ENCODE results near the gene HLCS.
A peak's percentile ranks its signal among the peaks of the same experiment; 100 is the strongest.

The HLCS gene

DNA sequence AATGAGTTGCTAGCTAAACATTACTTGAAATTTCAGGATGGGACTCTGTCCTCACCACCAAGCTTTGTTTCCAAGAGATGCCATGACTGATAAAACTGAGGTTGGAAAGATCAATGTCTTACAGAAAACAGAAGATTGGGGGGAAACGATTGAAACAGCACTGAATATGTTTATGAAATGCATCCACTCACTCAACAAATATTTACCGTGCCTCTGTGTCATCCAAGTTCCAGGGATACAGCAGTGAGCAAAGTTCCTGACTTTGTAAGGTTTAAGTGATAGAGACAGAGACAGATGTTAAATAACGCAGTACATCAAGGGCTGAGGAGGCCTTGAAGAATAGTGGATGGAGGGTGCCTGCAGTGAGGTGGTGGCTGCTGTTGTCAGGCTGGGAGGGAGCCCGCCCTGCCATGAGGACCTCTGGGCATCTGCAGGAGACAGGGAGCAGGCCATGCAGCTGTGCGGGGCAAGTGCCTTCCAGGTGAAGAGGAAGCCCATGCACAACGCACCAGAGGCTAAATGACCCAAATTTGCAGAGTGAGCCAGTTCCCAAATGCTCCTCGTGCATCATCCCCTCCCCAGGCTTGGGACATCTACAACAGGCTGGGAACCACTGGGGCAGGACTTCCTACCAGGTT lies 108.0 kb downstream of the HLCS start:
- Histone ChIP-seq H3K9me3 (ENCODE audit: severe bottlenecking) (no peaks in the 10 kb centered on the region), H3K27ac (no peak overlapping the region), H3K4me3 (ENCODE audit: low read depth, low read length) (no peak overlapping the region), H3K27me3 (ENCODE audit: insufficient read depth, low read depth, severe bottlenecking) (no peaks in the 10 kb centered on the region), H3K36me3 (no peaks in the 10 kb centered on the region)
- no peak for TF ChIP-seq CTCF (IDR thresholded peaks at IDR 0.05; ENCODE audit: low read depth, low read length)
- no peak for DNase-seq

GRCh38 chr21:36856643-36857042 lies 109.8 kb downstream of the HLCS start:
- no peaks in the 10 kb centered on the region for H3K36me3 ChIP-seq
- no peaks in the 10 kb centered on the region for H3K9me3 ChIP-seq (ENCODE audit: severe bottlenecking)
- no peak for DNase-seq
- H3K27ac ChIP-seq: no peak overlapping the region
- H3K27me3 ChIP-seq (ENCODE audit: insufficient read depth, low read depth, severe bottlenecking): no peaks in the 10 kb centered on the region
- H3K4me3 ChIP-seq (ENCODE audit: low read depth, low read length): no peak overlapping the region
- TF ChIP-seq CTCF (IDR thresholded peaks at IDR 0.05; ENCODE audit: low read depth, low read length): no peak

DNA sequence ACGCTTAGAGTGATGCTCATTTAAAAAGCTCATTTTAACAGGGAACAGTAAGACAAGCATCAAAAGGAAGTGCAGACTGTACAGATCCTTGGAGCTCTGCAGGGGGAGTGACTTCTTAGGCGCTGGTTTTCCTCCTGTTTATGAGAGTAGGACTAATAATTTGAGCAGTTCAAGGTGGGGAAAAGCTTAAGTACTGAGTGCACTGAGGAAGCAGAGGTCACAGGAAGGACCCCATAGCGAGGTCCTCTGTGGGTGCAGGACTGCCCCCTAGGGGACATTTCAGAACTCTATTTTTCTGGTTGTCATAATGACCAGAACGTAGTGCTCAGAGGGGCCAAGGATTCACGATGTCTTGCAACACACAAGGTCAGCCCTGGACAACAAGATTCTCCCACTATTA lies 112.1 kb downstream of the HLCS start:
- TF ChIP-seq CTCF (IDR thresholded peaks at IDR 0.05; ENCODE audit: low read depth, low read length): peak; percentile 88
- Histone ChIP-seq H3K27me3 (ENCODE audit: insufficient read depth, low read depth, severe bottlenecking) (no peaks in the 10 kb centered on the region), H3K27ac (no peak overlapping the region), H3K36me3 (no peaks in the 10 kb centered on the region), H3K4me3 (ENCODE audit: low read depth, low read length) (no peak overlapping the region), H3K9me3 (ENCODE audit: severe bottlenecking) (no peaks in the 10 kb centered on the region)
- DNase-seq: peak; percentile 71

DNA sequence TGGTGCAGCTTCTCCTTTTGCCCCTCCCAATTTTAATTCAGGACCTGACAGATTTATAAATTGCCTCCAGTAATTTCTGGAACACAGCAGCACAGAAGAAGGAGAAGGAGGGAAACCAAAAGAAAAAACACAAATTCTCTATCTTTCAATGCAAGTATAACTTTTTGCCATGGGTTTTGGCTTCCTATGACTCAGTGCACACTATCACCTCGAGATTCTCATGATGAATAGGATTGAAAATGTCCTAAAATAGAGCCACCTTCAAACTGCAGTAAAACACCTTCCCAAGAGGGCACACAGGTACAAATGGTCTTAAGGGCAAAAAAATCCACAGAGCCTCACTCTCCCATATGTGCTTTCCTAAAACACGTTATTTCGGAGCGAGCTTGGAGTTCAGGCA lies 113.6 kb downstream of the HLCS start:
- H3K36me3 ChIP-seq: no peaks in the 10 kb centered on the region
- no peaks in the 10 kb centered on the region for H3K27me3 ChIP-seq (ENCODE audit: insufficient read depth, low read depth, severe bottlenecking)
- no peak overlapping the region for H3K27ac ChIP-seq
- no peak for TF ChIP-seq CTCF (IDR thresholded peaks at IDR 0.05; ENCODE audit: low read depth, low read length)
- no peak overlapping the region for H3K4me3 ChIP-seq (ENCODE audit: low read depth, low read length)
- H3K9me3 ChIP-seq (ENCODE audit: severe bottlenecking): no peaks in the 10 kb centered on the region
- DNase-seq: no peak

DNA sequence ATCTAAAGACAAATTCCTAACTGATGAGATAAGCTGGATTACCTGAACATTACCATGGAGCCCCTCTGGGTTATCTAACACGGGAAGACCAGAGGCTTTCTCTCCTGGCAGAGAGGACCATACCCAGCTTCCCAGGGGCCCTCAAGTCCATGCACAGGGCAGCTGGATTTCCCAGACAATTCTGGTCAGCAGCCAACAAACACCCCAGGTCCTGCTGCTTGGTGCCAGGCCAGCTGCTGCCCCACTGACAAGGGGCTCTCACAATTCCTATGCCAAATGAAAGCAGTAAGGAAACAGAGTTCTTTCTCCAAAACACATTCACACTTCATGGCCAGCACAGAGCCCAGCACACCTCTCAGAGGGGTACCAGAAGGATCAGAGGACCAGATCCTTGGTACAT lies 114.2 kb downstream of the HLCS start:
- no peak overlapping the region for H3K27ac ChIP-seq
- DNase-seq: no peak
- TF ChIP-seq CTCF (IDR thresholded peaks at IDR 0.05; ENCODE audit: low read depth, low read length): no peak

GRCh38 chr21:36851121-36851520 lies 115.3 kb downstream of the HLCS start:
- no peak overlapping the region for H3K4me3 ChIP-seq (ENCODE audit: low read depth, low read length)
- H3K27ac ChIP-seq: no peak overlapping the region
- no peaks in the 10 kb centered on the region for H3K27me3 ChIP-seq (ENCODE audit: insufficient read depth, low read depth, severe bottlenecking)
- H3K9me3 ChIP-seq (ENCODE audit: severe bottlenecking): no peaks in the 10 kb centered on the region
- TF ChIP-seq CTCF (IDR thresholded peaks at IDR 0.05; ENCODE audit: low read depth, low read length): no peak
- H3K36me3 ChIP-seq: no peaks in the 10 kb centered on the region
- no peak for DNase-seq

More for the DNA sequence above, 114.2 kb downstream of the HLCS start:
- H3K36me3 ChIP-seq: no peaks in the 10 kb centered on the region
- no peaks in the 10 kb centered on the region for H3K9me3 ChIP-seq (ENCODE audit: severe bottlenecking)
- H3K4me3 ChIP-seq (ENCODE audit: low read depth, low read length): no peak overlapping the region
- no peaks in the 10 kb centered on the region for H3K27me3 ChIP-seq (ENCODE audit: insufficient read depth, low read depth, severe bottlenecking)

Measured in WERI-Rb-1 (cell line).